Activated CD4-positive, alpha-beta T cell treated with anti-CD3 and anti-CD28 coated beads, Interleukin-2, amount 50 U/mL, for 4 hours (primary cell): ENCODE results near the gene CADM1.

ENCODE experiments used
- DNase-seq, 2 experiments: peaks; one replicate each; pipeline ENCODE4 v3.0.0-alpha.2; 2020

The CADM1 gene

DNA sequence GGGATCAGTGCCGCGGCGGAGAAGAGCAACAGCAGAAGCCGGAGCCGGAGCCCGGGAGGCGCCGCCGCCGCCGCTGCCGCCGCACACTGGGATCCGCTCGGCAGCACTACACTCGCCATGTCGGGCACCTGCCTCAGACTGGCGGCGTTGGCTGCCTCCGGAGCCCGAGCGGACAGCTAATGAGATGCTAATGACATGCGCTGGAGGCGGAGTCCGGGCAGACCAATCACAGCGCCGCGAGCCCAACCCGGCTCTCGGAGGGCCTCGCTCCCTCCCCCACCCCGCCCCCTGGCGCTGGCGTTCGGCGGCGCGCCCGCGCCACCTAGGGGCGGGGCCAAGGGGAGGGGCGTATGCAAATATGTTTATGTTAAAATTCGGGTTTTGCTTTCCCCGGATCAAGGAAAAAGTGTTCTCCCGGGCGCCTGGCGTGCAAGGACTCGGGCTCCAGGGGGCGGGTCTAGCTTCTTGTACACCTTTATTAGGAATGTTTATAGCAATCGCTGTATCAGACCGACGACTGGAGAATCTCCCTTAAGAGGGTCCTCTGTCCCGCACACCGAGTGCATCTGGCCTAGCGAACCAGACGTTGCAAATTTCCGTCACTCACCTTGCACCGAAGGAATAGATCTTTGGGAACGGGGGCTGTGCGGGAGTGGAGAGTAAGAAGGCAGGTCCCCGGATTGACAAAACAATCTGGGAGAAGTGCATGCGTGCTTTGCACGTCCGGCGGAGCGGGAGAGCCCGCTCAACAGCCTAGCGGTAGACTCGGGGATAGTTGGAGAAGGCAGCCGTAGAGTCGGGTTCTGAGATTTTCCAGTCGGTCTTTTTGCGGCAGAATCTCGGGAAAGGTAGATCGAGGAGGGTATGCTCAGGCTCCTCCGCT, at the start of gene CADM1:
Gene CADM1, minus strand, starts transcription at position 140 of the 883 bp plus-strand sequence.
- peak; percentile 65 to 70 for DNase-seq

DNA sequence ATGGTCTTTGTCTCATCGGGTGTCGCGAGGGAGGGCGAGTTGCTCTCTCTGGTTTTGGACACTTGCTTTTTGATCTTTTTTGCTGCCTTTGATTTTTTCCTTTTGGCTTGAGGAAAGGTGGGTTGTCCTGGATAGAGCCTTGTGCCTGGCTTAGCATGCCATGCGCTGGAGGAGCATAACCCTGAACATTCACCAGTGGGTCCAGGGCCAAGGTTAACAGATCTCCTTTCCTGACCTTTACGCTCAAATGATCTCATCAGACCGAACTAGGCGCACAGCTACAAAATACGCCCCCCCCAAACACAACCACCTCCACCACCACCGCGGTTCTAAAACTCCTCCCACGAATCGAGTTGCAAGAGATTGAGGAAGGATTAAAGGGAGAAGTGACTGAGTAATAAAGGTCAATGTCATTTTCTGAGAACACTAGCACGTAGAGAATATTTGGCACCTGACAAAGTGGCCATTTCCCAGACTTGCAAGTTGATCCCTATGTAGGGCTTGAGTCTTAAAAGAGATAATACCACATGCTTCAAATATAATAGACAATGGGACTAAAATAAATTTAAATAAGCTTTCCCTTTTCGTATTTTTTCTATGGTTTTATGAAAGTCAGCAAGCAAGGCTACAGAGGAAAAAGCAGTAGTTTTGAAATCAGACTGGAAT, 48.7 kb upstream of the CADM1 start:
- no peak for DNase-seq

DNA sequence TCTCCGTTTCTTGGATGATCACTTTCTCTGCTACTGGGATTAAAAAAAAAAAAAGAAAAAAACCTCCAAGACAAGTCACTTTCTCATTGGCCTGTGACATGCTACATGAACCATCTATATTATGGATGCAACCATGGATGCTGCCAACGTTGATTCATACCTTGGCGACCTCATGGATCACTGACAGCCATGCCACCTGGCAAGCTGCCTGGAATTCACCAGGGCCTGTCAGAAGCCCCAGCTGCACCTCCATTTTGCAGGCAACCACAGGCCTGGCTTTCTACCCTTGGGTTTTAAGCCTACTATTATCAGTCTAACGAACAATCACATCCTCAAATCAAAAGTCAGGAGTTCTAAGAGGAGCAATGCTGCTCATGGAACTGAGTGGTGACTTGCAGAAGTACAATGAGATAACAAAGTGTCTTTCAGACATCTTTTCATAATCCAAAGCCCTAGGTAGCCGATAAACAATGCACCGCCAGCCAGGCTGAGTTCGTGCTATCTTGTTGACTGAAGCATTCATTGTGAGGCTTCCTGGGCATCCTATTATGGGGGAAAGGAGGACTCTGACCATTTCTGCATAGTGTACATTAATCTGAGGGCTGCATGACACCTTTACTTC, 48.0 kb upstream of the CADM1 start:
- no peak for DNase-seq

DNA sequence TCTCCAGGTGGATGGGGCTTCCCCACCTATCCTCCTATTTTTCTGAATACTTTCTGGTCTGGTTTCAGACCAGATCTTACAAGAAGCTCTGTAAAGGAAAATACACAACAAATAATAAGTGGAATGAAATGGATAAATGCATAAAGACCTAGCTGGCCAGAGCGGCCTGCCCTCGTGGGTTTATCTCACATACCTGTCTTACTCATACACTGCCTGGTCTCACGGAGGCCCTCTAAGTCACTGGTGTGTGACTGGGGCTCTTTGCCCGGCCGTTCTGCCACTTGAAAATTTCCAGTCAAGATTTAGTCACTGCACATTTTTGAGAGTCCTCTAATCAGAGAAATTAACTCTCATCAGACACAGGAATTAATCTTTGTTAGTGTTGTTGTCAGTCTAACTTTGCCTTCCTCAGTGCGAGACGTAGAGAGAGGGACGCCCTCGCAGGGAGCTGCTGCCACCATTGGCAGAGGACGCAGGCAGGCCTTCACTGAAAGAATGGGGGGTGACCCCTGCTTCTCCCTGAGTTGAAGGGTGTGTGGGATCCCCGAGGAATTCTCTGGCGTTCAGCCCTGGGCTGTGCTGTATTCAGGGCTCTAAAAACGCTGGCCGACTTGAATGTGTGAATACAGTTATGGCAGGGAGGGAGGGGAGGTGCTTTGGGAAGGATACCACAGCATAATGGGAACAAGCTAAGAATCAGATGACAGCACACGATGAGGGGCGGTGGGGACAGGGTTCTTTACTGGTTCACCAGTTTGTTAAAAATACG, 46.3 kb upstream of the CADM1 start:
- no peak for DNase-seq

DNA sequence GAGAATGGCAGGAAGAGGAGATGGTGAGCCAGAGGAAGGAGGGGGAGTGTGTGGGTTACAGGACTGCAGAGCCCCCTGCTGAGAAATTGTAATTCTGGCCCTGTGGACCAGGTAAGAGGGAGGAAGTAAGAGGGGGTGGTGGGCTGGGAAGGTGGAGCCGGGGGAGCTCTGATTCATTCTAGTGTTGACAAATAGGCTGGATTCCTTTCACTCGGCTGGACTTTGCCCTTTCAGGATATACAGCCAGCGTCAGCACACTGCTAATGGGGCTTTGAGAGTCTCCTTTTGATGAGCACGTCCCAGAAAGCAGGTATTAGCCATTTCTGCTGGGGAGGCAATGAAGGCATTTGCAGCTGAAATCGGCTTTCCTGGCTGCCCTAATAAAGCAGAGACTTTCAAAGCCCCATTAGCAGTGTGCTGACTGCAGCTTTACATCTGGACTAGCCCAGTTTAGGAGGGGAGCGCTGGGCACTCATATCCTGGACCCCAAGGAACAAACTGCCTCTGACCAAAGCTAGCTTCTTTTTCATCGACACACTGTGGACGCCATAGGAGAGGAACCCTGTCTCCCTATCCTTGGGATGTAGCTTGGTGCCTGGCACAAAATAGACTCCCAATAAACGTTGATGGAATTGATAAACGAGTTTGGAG, 44.8 kb upstream of the CADM1 start:
- DNase-seq = no peak

DNA sequence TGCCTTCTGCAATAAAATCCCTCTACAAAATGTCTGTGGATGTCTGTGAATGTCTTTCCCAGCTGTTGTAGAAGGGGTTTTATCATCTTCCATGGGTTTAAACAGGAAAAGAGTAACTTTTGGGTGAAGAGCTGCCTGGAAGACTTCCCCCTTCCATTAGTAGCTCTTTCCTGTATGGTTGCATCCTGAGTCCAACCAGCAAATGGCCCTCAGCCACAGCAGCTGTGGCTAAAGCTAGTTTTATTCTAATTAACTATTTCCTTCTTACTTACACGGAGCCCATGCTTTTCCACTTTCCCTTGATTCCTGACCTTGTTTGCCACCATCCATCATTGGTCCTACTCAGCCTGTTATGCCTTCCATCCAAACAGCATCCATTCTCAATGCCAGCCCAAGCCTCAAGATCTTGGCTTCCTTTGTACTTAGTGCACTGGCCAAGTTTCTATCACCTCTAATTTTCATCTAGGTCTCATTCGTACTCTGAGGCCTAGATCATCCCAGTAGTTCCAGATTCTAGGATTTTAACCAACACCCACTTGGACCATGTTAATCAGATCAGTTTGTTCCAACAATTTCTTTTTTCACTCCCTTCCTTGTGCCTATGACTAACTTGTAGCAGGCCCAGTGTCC, 41.5 kb upstream of the CADM1 start:
- DNase-seq = no peak

DNA sequence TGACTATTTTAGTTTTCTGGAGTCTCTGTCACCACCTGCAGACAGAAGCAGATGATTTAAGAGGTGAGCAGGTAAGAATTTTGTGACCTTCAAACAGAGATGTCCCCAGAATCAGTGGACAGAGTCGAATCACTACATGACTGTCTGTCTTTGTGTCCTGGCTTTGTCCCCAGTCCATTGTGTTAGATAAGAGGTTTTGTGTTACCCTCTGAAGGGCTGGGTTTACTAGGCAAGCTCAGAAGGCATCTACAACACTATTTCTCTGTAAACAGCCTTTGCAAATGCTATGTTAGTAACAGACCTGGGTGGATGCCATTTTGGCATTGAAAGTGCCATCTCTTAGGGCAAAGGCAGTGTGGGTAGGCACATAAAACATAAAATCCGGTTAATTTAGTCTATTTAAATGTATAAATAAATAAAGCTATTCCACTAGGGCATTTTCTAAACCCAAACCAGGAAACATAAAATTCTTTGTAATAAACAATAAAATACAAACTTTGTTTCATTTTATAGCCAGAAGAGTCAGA, 40.3 kb upstream of the CADM1 start:
- no peak for DNase-seq

DNA sequence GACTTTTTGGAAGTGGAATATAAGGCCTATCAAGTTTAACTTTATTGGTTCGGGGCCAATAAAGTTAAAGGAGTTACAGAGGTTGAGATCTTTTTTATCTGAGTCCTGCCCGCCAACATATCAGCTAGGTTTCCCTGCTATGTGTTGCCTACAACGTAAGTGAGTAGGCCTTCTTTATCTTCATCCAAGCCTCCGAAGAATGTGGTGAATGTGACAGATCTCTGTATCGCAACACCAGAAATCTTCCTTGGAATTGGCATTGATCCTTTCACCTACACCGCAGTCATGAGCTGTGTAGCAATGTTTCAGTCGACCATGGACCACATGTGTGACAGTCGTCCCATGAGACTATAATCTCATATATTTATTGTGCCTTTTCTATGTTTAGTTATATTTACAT, 37.3 kb upstream of the CADM1 start:
- no peak for DNase-seq

DNA sequence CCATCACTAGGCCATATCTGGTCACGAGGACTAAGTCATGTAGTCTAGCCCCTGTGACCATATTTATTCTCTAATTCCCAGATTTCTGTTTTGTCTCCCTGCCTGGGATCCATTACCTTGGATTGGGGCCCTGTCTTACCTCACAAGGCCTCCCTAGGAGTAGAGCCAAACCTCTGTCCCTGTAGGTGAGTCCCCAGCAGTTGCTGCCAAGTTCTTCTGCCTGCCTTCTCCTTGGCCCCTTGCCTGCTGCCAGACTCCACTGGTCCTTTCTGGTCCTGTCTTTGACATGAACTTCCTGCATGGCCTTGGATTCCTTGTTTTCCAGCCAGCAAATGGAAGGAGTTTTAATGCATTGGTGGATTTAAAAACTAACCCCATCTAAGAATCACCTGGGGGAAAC, 35.6 kb upstream of the CADM1 start:
- no peak for DNase-seq

DNA sequence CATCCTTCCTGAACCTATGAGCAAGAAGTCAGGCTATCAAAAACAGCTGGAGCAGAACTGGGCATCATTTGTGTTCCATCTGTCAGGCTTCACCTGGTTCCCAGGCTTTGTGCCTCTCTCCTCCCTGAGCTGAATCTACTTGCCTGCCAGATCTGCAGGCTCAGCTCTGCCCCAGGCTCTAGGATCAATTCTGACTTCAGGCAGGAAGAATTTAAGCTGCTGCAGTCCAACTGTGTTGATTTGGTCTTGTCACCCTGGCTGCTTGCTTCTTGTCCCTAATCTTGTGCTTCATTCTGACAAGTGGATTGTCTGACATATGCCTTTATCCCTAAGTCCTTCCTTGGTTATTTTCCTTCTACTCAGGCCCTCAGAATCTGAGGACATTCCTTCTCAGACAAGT, 31.6 kb upstream of the CADM1 start:
- no peak for DNase-seq

DNA sequence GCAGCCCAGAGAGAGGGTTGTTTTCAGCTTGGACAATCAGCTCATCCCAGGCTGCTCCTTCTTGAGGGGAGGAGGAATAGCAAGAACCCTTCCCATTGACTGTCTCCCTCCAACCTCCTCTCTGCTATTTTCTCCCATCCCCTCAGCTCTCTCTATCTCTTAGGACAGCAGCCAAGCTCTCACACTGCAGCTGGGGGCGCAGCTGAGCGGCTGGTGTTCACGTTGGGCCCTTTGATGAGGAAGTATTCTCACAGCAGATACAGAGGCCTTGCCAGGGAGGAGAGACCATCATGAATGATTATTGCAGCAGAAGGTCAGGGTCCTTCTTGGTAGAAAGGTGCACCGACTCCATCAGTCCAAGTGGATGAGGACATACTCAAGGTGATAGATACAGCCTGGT, 26.5 kb upstream of the CADM1 start:
- no peak for DNase-seq

DNA sequence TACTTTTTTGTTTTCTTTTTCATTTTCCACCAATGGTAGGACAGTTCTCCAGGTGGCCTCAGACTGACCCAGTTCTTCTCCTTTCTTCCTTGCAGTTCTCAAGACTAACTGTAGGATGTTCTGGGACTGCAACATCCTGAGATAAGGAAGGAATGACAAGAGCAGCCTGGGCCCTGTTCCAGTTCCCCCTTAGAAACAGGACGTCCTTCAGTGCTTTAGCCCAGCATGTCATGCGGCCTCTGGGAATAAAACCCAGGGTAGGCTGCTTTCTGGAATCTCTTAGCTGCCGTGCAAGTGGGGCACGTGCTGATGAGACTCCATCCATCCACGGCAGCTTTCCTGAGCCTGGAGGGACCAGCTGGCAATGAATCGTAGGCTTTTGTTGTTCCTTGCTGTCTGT, 24.0 kb upstream of the CADM1 start:
- DNase-seq = no peak

DNA sequence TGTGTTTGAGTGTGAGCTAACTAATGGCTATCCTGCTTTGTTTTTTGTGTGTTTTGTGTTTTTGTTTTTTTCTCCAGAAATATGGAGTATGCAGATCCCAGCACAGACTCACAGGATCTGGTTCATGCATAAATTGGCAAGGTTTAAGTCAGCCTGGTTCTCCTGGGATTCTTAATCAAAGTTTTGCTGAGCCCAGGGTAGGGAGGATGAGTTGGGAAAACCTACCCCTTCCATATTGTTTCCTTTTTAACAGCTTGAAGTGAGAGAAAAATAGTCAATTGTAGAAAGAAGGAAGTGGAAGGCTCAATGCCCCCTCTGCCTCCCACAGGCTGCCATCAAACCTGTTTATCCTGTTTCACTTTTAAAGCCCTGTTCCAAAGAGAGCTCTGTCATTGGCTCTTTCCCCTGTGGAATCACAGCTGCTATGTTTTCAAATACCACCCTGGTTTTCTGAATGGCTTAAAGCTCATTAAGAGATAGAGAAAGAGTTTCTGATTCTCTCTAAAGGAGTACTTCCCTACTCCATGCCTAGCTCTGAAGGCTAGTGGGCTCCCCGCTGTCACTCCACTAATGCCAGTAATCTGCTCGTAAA, 23.4 kb upstream of the CADM1 start:
- DNase-seq = no peak

DNA sequence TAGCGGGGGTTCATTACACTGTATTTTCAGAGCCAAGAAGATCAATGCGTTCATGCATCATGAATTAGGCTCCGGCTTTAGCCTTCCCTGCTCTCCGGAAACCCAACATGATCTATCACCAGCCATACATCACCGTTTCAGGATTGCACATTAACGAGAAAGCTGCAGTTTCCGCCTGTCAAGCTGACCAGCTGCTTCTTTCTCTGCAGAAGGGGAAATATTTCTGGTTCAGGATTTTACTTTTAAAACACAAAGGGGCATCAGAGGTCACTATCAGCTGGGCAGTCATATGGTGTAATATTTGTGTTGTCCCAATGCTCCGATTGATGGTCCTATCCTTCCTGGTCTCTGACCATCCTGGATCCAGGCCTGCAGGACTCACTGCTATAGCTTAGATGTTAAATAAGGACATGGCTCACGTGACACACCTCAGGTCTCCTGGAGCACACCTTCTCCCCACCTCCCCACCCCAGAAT, 21.4 kb upstream of the CADM1 start:
- no peak for DNase-seq

DNA sequence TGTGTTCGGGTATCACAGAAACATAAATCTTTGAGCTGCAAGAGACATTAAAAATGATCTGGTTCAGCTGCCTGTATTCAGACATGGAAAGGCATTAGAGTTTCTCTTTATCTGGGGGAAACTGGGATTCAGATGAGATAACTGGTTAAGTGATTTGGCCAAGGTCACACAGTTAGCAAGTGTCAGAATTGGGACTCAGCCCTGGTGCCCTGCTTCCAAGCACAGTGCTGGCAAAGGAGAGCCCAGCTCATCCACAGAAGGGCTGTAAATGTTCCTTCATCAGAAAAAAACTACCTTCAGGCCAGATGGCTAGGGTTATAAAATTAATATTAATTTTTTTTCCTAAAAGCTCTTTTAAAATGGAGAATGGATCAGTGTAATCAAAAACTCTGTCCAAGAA, 20.4 kb upstream of the CADM1 start:
- no peak for DNase-seq

DNA sequence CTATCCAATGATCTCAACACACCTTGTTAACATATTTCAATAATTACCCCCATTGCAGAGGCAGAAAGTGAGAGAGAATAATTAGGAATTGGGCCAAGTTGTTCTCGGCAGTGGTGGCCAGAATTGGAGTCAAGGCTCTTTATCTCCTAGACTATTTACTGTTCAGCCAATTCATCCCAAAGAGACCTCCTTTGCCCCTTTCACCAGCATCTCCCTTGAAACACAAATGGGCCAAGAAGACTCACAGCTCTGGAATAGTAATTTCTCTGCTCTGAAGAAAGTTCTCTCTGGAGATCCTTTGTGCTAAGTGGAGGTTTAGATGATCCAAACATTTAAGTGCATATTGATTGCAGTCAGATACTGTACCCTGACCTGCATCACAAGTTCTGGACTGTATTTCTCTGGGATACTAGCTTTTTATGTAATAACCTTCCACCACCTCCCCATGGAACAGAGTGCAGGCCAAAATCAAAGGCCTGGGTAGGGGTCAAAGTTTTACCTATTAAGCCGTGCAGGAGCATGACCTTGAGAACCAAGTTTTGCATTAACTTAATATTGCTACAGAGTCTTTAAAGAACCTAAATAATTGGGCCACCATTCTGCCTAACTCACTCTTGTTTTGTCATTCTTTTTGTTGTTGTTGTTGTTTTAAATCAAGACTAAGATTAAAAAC, 19.6 kb upstream of the CADM1 start:
- no peak for DNase-seq

DNA sequence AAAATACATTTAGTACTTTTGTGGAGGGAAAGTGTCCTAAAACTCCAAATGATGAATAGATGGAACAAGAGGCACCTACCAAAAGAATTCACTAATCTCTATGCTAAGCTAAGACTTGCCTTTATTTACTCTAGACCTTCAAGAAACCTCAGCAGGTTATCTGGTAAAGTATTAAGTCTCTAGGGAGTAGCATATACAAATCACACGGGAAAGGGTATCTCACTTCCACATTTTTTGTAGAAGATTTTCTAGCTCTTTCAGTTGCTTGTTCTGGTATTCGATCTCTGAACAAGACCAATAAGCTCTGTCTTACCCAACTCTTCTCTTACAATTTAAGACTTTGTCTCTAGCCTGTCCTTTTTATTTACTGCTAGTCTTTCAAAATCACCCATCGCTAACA, 18.1 kb upstream of the CADM1 start:
- no peak for DNase-seq

DNA sequence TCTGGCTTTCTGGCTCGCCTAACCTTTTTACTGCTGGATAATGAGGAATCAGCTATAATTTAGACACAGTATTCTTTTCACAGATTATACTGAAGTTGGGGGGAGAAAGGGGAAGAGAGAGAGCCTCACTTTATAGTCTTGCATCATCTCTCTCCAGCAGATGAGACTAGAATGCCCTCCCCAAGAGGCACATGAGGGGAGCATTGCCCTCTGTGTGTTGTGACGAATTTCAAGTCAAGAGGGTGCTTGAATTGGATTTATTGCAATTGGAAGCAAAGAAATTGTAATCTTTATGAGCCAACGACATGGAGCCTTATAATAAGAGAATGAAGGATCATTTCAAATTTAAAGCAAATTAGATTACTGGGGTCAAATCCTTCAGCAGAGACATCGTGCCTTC, 17.6 kb upstream of the CADM1 start:
- DNase-seq = no peak

DNA sequence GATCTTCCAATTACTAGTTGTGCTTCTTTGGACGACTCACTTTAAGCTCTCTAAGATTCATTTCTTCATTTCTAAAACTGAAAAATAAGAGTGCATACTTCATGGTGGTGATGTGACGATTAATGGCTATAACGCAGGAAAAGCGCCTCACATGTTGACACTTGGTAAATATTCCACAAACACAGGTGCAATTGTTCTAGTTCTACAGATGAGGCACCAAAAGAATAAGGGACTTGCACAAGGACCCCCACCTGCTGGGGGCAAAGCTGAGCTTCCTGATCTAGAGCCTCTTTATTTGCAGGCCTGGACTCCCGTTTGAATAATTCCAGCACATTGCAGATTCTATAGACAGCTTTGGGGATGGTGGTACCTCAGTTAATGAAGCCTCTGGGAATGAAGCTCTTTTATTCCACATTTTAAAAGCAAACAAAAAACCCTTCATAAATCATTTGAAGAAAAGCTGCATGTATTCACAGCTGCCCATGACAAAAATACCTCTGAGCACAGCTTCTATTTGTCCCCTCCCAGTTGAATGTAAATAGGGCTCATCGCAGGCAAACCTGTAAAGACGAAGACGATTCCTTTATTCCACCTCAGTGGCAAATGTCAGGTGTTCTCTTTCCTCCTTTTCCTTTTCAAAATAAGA, 14.9 kb upstream of the CADM1 start:
- DNase-seq = no peak
